Measurements from ENCODE around the gene CST5.

Gene CST5

GRCh38 chr20:23826541-23827021, 53.0 kb downstream of the CST5 start, which contains the start of gene CST2:
Gene CST2 (minus strand): TSS chr20:23826729. CDS start chr20:23826660, 69 bp downstream.
- no peaks in the 10 kb centered on the region for H3K27me3 ChIP-seq (ENCODE audit: control insufficient read depth, insufficient read depth, low read length)
- H3K4me3 ChIP-seq (ENCODE audit: low read depth, low read length) = no peak within 1 kb of the TSS
- H3K79me2 ChIP-seq = no peaks in the 10 kb centered on the region
- H3K4me1 ChIP-seq = no peaks in the 10 kb centered on the region
- TF ChIP-seq CTCF (IDR thresholded peaks at IDR 0.05) = no peak
- no peaks in the 10 kb centered on the region for H3K36me3 ChIP-seq (ENCODE audit: control insufficient read depth, insufficient read depth, low read length)
- no peak within 1 kb of the TSS for H3K4me2 ChIP-seq (ENCODE audit: low read length)
- H2AFZ ChIP-seq = no peak within 1 kb of the TSS
- H3K9ac ChIP-seq = no peak within 1 kb of the TSS
- H3K9me3 ChIP-seq (ENCODE audit: control insufficient read depth, low read length) = no peaks in the 10 kb centered on the region
- H3K27ac ChIP-seq = no peak within 1 kb of the TSS
